Measurements from ENCODE around the gene OR10H1.
"Not testable (repeated sequence)": the region's sequence is repeated elsewhere in the genome, so short reads cannot be mapped to it uniquely, and the experiment has no call there.

OR10H1 gene

DNA sequence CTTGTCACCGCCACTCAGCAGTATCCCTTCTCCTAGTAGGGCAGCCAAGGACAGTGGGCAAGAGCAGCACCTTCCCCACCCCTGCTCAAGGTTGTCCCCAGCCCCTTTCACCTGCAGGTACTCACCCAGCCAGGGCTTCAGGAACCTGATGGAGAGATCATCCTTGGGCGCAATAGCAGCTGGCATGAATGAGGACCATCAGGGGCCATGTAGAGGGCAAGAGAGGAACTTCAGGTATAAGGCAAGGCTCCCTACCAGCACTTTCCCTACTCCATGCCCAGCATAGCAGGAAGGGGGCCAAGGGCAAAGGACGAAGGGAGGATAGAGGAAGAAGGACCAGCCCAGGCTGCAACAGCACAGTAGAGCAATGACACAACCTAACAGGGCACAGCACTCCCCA is 41.3 kb downstream of the OR10H1 start:
- DNase-seq (ENCODE audit: low read depth), result not testable (repeated sequence)

DNA sequence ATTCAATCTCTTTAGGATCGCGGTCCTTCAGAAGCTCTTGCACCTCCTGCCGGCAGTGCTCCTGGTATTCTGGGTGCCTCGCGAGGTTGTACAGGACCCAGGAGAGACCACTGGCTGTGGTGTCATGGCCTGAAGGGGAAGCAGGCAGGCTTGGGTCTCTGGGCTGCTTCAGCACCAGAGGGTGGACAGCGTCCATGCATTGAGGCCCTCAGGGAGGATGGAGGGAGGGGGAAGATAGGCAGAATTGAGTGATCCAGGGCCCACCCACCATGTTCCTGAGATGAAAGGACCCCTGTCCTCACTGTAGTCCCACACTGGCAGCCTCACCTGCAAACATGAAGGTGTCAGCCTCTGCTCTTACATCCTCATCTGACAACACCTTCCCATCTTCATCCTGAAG is 45.9 kb downstream of the OR10H1 start:
- no peak for DNase-seq (ENCODE audit: low read depth)

DNA sequence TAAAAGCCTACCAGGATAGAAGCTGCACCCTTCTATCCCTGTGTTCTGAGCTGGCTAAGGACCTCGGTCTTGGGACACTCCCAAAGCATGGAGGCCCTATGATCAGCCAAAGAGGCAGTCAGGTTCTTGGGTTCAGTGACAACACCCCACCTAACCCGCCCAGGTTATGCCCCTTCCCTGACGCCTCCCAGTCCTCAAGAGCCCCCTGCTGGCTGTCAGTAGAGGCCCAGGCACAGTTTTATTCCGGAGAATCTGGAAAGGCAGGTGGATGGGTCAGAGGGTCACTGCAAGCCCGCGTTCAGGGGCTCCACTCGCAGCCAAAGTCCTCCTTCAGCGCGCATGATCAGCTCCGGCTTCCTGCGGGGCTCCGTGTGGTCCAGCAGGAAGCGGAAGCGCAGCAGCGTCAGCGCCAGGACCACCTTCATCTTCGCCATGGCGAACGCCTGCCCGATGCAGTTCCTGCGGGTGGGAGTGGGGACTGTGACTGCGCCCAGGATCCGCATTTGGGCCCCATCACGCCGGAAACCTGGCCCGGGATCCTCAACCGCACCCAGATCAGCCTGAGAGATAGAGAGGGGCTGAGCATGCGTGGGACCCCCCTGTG is 55.4 kb downstream of the OR10H1 start:
- no peak for DNase-seq (ENCODE audit: low read depth)

GRCh38 chr19:15758379-15758778 is 57.1 kb downstream of the OR10H1 start:
- no peak for DNase-seq (ENCODE audit: low read depth)

Measured in T-helper 22 cell (primary cell).